Hepatocyte (in vitro differentiated cells): ENCODE measurements around the gene LRRC31. TPM values are rescaled to one million over a fixed set of nuclear protein-coding genes. Genes with fewer than 3 reads are reported as not detected.

Experiments used
- DNase-seq: peaks from one replicate; pipeline ENCODE4 v3.0.0-alpha.2; 2016; ENCODE audit warnings: low spot score
- H2AFZ ChIP-seq: fragments of 200-600 bp; sonication (generic); 2 replicates; pipeline ENCODE4 v1.6.0; 2016; ENCODE audit warnings: antibody characterized with exemption, mild to moderate bottlenecking
- H3K27ac ChIP-seq: fragments of 200-600 bp; sonication (generic); 2 replicates; pipeline ENCODE4 v1.5.1; 2016; ENCODE audit warnings: mild to moderate bottlenecking
- H3K27me3 ChIP-seq: fragments of 200-600 bp; sonication (generic); 2 replicates; pipeline ENCODE4 v1.6.1; 2016
- H3K36me3 ChIP-seq: fragments of 200-600 bp; sonication (generic); replicated peaks from 2 replicates; pipeline ENCODE4 v1.5.1; 2016; ENCODE audit warnings: low read depth; ENCODE audit not compliant: insufficient read depth
- H3K4me1 ChIP-seq: fragments of 200-600 bp; sonication (generic); 2 replicates; pipeline ENCODE4 v1.5.1; 2016; ENCODE audit warnings: mild to moderate bottlenecking, moderate library complexity; ENCODE audit not compliant: insufficient read depth
- H3K4me2 ChIP-seq: fragments of 200-600 bp; sonication (generic); 2 replicates; pipeline ENCODE4 v1.6.0; 2016
- H3K4me3 ChIP-seq: fragments of 200-600 bp; sonication (generic); 2 replicates; pipeline ENCODE4 v1.5.1; 2016; ENCODE audit warnings: mild to moderate bottlenecking
- H3K79me2 ChIP-seq: fragments of 200-600 bp; sonication (generic); 2 replicates; pipeline ENCODE4 v1.6.0; 2017; ENCODE audit warnings: mild to moderate bottlenecking
- H3K9me2 ChIP-seq: fragments of 200-600 bp; sonication (generic); replicated peaks from 2 replicates; pipeline ENCODE4 v1.6.0; 2017; ENCODE audit warnings: mild to moderate bottlenecking; ENCODE audit not compliant: insufficient read depth
- H3K9me3 ChIP-seq: fragments of 200-600 bp; sonication (generic); 2 replicates; pipeline ENCODE4 v1.5.1; 2016; ENCODE audit warnings: low read depth, mild to moderate bottlenecking
- H4K20me1 ChIP-seq: fragments of 200-600 bp; sonication (generic); 2 replicates; pipeline ENCODE4 v1.6.0; 2016; ENCODE audit warnings: mild to moderate bottlenecking; ENCODE audit not compliant: insufficient read depth, poor library complexity, severe bottlenecking
- CTCF ChIP-seq: fragments of 200-600 bp; sonication (generic); IDR thresholded peaks from 2 replicates; pipeline ENCODE4 v1.5.1; 2016; ENCODE audit warnings: antibody characterized with exemption, mild to moderate bottlenecking; ENCODE audit not compliant: poor library complexity
- EZH2 ChIP-seq: fragments of 200-600 bp; sonication (generic); IDR thresholded peaks from 2 replicates; pipeline ENCODE4 v1.6.1; 2016; ENCODE audit warnings: antibody characterized with exemption, mild to moderate bottlenecking, borderline replicate concordance
- EZH2phosphoT487 ChIP-seq: fragments of 200-600 bp; sonication (generic); IDR thresholded peaks from one replicate; pipeline ENCODE4 v1.6.1; 2018; ENCODE audit warnings: antibody characterized with exemption, mild to moderate bottlenecking, low read depth, moderate library complexity; ENCODE audit not compliant: unreplicated experiment, severe bottlenecking
- WGBS: methylation state at CpG from one replicate; pipeline ENCODE4 v1.1.6; 2016; ENCODE audit warnings: low lambda C conversion rate; ENCODE audit errors: missing lambda C conversion rate; 5-methylcytosine and 5-hydroxymethylcytosine counted together
- polyA plus RNA-seq: library from polyadenylated mRNA; unstranded; fragments of >200 nt; fragmentation: Nextera tagmentation; extraction: Ambion mirVana; gene quantifications from 2 replicates; pipeline ENCODE4 v1.2.1, GENCODE V29; 2016
- total RNA-seq: library from RNA; depleted of rRNA; stranded (reverse); fragments of >200 nt; gene quantifications from 2 replicates; pipeline ENCODE4 v1.2.3, GENCODE V29; 2014

LRRC31 gene
- total and polyA plus RNA-seq, 2 experiments from 2014 or later = 1.4 to 6.1 TPM

GRCh38 chr3:169879845-169880575, 10.3 kb upstream of the LRRC31 start:
- Histone ChIP-seq H3K9me2 (no peaks in the 10 kb centered on the region), H3K27ac (no peak overlapping the region), H3K27me3 (no peaks in the 10 kb centered on the region), H4K20me1 (no peaks in the 10 kb centered on the region), H3K4me1 (no peaks in the 10 kb centered on the region), H2AFZ (no peak overlapping the region), H3K4me3 (no peak overlapping the region), H3K9me3 (no peaks in the 10 kb centered on the region), H3K4me2 (no peak overlapping the region), H3K36me3 (no peaks in the 10 kb centered on the region), H3K79me2 (no peaks in the 10 kb centered on the region)
- no peak for DNase-seq
- TF ChIP-seq CTCF (no peak), EZH2phosphoT487 (no peak), EZH2 (no peak)
- WGBS = 74% methylated on average over 3 of the region's 3 CpGs

GRCh38 chr3:169879013-169879557, 9.3 kb upstream of the LRRC31 start:
- TF ChIP-seq EZH2 (no peak), EZH2phosphoT487 (no peak), CTCF (no peak)
- H3K9me3 ChIP-seq = no peaks in the 10 kb centered on the region
- no peak for DNase-seq
- no peaks in the 10 kb centered on the region for H3K36me3 ChIP-seq
- no peak overlapping the region for H3K27ac ChIP-seq
- H3K27me3 ChIP-seq = no peaks in the 10 kb centered on the region
- H3K4me2 ChIP-seq = no peak overlapping the region
- H2AFZ ChIP-seq = no peak overlapping the region
- no peaks in the 10 kb centered on the region for H3K79me2 ChIP-seq
- H3K9me2 ChIP-seq = no peaks in the 10 kb centered on the region
- no peaks in the 10 kb centered on the region for H3K4me1 ChIP-seq
- WGBS = 89% methylated on average over 8 of the region's 8 CpGs
- H4K20me1 ChIP-seq = no peaks in the 10 kb centered on the region
- H3K4me3 ChIP-seq = no peak overlapping the region

- Histone ChIP-seq H3K27me3 (no peaks in the 10 kb centered on the region), H3K79me2 (peaks cover 5% of the 10 kb centered on the region), H3K9me2 (no peaks in the 10 kb centered on the region), H3K36me3 (no peaks in the 10 kb centered on the region), H3K9me3 (no peaks in the 10 kb centered on the region), H4K20me1 (no peaks in the 10 kb centered on the region), H3K4me2 (no peak overlapping the region), H3K4me3 (no peak overlapping the region), H3K27ac (peak overlapping the region; percentile 43), H2AFZ (no peak overlapping the region), H3K4me1 (peaks cover 7% of the 10 kb centered on the region)
- TF ChIP-seq EZH2phosphoT487 = no peak
- no peak for TF ChIP-seq CTCF
- TF ChIP-seq EZH2 = no peak
- DNase-seq = no peak
- 90% methylated on average over 2 of the region's 2 CpGs for WGBS
Observed at GRCh38 chr3:169871129-169871886, 1.6 kb upstream of the LRRC31 start.
